GM19438 (cell line): ENCODE measurements around the gene DNTTIP2.
"Not testable (repeated sequence)": the region's sequence is repeated elsewhere in the genome, so short reads cannot be mapped to it uniquely, and the experiment has no call there.

Experiments used
- ATAC-seq: cut with Tn5 transposase; IDR thresholded peaks from one replicate; pipeline ENCODE4 v1.9.1; 2021; ENCODE audit warnings: low read depth; ENCODE audit not compliant: unreplicated experiment

The DNTTIP2 gene, protein sequence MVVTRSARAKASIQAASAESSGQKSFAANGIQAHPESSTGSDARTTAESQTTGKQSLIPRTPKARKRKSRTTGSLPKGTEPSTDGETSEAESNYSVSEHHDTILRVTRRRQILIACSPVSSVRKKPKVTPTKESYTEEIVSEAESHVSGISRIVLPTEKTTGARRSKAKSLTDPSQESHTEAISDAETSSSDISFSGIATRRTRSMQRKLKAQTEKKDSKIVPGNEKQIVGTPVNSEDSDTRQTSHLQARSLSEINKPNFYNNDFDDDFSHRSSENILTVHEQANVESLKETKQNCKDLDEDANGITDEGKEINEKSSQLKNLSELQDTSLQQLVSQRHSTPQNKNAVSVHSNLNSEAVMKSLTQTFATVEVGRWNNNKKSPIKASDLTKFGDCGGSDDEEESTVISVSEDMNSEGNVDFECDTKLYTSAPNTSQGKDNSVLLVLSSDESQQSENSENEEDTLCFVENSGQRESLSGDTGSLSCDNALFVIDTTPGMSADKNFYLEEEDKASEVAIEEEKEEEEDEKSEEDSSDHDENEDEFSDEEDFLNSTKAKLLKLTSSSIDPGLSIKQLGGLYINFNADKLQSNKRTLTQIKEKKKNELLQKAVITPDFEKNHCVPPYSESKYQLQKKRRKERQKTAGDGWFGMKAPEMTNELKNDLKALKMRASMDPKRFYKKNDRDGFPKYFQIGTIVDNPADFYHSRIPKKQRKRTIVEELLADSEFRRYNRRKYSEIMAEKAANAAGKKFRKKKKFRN

DNA sequence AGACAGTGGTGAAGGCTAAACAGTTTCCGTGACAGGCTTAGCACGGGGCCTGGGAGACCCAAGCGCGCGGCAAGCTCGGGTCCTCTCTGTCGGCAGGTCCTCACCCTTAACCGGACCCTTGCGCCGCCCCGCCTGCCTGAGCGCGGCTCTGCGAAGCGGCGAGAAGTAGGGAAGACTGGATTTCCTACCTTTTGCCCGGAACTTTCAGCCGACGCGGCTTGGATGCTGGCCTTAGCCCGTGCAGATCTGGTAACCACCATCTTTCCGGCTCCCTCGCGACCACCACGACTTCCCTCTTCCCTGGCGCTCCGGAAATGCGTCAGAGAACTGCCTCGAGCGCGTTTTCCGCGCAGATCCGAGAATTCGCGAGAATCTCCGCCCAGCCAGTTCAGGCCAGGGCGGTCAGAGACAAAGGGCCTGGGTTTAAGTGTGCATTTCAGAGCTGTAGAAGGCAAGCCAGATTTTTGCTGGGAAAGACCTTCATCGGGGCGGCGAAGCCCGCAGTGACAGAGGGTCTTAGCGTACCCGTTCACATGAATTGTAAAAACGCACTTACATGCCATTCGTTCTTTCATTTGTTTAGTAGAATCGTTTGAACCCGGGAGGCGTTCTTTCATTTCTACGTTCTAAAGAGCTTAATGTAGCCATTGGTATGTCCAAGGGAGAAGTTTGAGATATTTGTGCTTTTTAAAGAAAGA, at the start of gene DNTTIP2:
Gene DNTTIP2, minus strand, starts transcription at position 318 of the 698 bp plus-strand sequence. Its CDS starts 58 bp downstream, at position 260.
- peak; percentile 97 for ATAC-seq

DNA sequence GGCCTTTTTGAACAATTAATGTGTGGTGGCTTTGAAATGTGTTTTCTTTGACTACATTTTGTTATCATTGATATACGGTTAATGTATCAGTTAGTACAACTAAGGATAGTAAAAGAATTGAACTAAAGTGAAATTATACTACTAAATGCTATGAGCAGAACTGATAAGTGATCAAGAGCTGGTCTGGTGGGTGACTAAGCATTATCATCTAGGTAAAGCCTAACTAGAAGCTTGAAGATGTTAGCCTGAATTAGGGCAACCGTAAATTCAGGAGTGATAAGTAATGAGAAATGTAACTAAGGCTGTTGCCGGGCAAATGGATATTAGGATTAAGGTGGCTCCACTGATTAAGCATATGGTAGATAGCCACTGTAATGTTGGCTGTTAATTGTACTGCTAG, 46.2 kb upstream of the DNTTIP2 start:
- ATAC-seq = no peak

DNA sequence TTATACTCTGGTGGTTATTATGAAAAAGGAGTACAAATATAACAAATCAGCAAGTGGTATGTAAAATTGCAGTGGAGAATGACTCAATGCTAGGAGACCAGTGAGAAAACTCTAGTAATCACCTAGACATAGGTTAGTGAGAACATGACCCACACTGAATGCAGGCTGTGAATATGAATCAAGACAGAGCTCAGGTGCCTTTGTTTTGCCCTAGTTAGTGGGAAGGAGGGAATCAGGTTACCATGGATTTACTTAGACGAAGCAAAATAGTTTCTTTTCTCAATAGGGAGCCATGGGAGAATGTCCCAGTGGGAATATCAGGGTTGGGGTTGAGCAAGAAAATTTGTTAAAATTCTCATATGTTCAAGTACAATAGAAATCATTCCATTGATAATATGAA, 40.8 kb upstream of the DNTTIP2 start:
- ATAC-seq = no peak

DNA sequence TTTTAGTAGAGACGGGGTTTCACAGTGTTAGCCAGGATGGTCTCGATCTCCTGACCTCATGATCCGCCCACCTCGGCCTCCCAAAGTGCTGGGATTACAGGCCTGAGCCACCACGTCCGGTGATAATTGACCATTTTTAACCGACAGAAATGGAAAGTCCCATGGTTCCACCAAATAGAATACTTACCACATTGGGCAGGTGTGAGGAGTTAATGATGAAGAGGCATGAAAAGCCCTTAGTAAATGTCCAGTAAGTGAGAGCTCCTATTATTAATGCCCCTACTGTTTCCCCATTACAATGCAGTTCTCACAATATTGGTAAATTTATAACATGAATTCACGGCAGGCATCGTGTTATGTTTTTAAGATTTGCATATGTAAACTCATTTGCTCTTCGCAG, 38.3 kb upstream of the DNTTIP2 start:
- no peak for ATAC-seq

DNA sequence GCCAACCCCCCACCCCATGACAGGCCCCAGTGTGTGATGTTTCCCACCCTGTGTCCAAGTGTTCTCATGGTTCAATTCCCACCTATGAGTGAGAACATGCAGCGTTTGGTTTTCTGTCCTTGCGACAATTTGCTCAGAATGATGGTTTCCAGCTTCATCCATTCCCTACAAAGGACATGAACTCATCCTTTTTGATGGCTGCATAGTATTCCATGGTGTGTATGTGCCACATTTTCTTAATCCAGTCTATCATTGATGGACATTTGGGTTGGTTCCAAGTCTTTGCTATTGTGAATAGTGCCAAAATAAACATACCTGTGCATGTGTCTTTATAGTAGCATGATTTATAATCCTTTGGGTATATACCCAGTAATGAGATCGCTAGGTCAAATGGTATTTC, 31.9 kb upstream of the DNTTIP2 start:
- not testable (repeated sequence) for ATAC-seq

DNA sequence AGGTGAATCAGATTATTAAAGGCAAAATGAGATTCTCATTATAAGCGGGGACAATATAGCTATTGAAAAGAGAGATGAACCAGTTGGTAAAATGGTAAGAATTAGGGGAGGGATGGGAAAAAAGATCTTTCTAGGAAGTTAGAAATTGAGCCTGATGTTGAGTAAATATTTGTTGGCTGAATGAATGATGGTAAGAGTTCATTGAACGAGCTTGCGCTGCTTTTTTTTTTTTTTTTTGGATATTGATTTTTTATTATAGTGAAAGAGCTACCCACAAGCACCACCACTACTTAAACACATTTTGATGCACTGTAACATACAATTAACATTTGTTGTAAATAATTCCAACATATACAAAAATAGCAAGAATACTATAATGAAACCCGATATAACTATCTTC, 31.3 kb upstream of the DNTTIP2 start:
- no peak for ATAC-seq

DNA sequence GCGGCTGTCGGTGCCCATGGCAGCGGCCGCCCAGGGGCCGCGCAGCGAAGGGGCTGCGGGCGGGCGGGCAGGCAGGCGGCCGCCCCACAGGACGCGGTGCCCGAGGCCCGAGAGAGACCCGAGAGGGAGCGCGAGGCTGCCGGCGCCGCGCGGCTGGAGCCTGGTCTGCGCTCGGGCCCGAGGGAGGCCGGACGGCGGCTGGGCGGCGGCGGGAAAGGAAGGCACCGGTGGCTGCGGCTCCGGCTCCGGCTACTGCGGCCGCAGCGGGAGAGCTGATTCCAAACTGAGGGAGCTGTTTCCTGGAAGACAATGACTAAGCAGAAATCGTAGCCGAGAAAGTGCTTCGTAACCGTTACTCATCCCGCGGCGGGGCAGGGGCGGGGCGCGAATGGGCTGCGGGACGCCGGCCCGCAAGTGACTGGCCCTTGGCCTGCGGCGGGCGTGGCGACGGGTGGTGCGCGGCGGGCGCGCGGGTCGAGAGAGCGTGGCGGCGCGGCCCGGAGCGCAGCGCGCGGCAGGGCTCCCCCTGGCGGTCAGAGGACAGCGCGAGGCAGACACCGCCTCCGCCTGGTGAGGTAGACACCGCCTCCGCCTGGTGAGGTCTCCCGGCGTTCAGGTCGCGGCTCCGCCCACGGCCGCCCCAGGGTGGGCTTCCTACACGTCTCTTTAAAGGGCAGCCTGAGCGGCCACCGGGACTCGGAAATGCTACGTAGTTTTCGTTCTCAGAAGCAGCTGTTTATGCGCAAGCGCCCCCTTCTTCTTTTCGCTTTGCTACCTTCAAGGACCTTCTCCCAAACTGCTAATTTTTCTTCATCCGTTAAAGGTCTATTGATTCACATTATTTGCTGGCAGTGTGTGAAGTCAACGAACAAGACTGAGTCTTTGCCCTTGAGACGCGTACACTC, 30.4 kb upstream of the DNTTIP2 start, which contains the start of gene GCLM:
Gene GCLM, minus strand, starts transcription at position 285 of the 905 bp plus-strand sequence. Its CDS starts 267 bp downstream, at position 18.
- peak; percentile 96 for ATAC-seq

DNA sequence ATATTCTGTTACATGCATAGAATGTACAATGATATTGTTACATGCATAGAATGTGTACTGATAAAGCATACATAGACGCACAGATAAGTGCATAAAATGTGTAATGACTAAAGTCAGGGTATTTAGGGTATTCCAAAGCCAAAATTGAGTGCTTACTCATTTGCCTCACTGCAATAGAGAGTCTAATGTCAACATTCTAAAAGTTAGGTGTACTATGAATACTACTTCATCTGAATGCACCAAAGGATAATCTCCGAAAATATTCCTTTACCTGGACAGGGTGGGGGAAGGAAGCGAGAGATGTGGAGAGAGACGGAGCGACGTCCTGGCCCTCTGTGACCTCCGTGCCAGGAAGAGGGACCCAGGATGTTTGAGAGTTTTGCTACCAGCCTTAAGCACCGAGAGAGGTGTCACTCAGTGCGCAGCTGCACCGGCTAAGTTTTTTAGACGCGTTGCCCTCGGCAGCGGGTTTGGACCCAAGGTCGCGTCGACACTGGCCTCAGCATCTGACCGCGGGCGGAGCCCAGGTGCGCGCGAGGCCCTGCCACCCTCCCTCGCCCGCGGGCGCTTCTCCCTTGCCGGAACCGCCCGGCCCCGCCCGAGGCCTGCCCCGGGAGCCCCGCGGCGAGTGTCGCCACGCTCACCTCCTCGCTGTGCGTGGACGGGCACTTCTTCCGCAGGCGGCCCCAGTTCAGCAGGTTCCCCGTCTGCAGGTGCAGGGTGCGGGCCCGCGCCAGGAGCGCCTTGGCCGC, 29.6 kb upstream of the DNTTIP2 start:
- ATAC-seq = peak; percentile 40

DNA sequence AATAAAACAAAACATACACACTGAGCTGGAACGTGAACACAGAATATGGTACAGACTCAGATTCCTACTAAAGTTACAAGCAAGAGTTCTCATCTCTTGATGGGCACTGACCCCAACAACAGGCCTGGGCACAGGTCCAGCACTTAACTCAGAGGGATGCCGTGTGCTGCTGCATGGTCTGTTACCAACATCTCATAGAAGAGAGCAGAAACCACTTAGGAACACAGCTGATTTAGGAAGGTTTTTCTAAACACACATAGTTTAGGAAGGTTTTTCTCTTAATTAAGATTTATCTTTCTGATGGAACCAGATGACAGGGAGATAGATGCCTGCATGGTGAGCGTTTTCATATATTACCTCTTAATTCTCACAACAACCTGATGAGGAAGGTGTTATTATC, 28.7 kb upstream of the DNTTIP2 start:
- ATAC-seq = no peak

DNA sequence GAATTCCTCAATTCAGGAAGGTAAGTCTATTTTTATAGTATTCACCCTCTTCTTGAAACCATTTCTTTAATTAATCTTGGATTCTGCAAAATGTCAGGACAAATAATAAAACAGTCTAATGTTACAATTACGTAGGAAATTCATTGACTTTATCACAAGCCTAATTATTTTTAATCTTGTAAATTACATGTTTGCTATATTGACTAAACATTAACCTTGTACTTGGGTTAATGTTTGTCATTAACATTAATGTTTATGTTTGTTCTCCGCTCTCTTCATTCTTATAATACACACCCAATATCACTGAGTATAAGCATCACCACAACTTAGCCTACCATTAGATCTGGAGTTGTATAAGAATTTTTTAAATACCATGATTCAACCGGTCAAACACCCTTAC, 27.5 kb upstream of the DNTTIP2 start:
- ATAC-seq = no peak

DNA sequence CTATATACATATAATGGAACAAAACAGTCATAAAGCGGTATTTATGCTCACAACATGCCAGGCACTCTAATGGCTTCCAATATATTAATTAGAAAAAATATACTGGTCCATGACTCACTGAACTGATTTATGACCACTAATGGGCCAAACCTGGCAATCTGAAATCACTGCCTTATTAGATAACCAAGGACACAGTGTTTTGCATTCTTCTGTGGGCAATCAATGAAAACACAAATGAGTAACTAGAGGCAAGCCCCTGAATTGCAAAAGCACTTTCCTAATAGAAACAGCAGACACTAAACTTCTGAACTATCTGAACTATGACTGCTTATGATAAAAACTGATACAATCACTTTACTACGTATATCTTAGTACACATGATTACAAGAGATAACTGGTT, 26.7 kb upstream of the DNTTIP2 start:
- no peak for ATAC-seq

DNA sequence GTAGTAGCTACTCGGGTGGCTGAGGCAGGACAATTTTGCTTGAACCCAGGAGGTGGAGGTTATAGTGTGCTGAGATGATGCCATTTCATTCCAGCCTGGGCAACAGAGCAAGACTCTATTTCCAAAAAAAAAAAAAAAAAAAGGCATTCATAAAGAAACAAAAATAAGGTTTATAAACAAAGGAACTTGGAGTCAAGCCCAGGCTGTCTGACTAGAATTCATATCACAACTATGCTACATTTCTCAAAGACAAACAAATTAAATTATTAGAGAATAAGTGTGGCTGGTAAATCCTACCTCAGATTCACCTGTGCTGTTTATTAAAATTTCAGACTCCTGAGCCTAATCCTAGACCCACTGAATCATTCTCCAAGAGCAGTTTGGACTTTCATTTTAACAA, 26.0 kb upstream of the DNTTIP2 start:
- no peak for ATAC-seq

DNA sequence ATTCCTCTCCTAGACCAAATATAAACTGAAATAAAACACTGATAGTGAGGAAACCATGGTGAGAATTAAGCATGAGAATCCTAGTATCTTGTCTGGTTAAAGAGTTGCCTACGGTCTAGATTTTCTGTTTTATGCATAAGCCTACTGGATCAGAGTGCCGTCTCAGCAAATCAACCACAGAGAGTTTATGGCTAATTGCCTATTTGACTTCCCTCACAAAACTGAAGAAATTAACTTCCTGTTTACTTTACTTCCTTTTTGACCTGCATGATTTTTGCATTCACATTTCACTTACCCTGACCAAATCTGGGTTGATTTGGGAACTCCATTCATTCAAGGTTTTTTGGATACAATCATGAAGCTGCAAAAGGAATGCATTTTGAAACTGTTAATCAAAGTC, 25.2 kb upstream of the DNTTIP2 start:
- no peak for ATAC-seq

DNA sequence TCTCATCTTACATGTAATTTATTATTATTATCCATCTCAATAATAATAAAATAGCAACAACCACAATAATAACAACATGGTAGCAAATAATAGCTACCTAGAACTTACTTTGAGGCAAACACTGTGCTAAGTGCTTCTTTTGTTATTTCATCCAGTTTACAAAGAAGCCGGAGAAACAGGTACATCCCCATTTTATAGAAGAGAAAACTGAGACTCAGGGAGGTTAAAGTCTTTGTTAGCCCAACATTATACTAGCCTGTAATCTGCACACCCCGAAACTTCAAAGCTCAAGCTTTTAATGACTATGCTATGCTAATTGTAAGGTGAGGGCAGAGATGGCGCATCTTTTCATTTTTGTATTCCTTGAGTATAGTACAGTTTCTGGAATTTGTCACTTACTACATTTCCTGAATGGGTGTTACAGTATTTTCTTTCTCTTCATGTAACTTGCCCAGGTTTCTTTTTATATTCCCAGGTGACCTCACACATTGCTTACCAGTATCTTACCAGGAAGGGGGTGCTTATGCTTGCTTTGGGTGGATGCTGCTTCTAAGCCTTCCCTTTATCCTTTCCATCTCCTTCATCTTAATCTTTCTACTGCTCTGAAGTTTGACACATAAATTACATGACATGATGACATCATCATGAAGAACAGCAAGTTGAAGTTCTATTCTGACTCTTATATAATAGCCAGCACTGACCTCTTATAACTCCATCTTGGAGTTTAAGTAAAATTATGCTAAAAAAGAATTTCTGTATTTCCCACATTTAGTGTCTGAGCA, 21.9 kb upstream of the DNTTIP2 start:
- ATAC-seq = no peak

DNA sequence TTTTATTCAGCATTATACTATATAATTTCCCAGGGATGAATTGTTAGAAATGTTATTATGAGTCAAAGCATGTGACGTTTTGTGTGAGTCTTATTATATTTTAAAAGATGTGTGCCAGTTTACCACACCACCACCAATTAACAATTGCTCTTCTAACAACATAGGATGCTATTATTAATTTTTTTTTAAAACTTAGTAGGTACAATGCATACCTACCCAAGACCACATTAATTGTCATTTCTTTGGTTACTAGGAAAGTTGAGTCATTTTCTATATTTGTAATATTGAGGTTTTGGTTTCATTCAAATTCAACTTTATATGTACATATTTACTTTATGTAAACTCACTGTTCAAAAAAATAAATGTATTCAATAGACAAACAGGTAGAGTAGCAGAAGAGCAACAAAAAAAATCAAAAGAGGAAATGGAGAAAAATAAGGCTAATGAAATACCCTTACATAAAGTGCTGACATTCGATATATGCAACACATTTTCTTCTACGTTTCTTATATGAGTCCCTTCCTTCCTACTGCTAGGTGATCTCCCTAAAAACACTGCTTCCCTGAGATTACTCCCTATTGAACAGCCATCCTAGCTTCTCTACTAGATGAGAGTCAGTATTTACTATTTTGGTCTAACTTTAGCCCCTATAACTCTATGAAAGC, 20.7 kb upstream of the DNTTIP2 start:
- ATAC-seq = no peak

DNA sequence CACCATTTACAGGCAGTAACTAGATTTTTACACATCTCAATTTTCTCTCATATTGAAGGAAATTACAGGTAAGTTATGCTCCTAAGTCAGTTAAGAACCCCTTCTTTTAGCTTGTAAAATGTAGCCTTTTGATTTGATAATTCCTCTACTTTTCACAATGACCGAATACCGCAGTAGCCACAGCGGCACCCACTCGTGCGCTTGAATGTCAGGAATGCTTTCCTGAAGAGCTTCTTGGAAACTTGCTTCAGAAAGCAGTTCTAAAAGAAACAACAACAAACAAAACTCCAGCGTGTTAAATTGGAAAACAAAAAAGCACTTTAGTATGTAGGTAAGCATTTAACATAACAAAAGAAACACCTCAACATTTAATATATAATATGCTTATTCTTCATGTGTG, 9.9 kb upstream of the DNTTIP2 start:
- no peak for ATAC-seq

DNA sequence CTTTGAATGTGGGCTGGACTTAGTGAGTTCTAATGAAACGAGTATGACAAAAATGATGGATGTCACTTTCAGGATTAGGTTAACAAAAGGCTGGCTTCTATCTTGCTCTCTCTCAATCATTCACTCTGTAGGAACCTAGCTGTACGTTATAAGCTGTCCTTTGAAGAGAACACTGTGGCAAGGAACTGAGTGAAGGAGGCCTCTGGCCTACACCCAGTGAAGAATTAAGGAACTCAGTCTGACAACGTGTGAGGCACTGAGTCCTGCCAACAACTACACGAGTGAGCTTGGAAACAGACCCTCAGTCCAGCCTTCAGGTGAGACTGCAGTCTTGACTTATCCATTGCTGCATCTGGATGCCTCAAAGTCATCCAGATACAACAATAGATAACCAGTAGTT, 3.3 kb upstream of the DNTTIP2 start:
- no peak for ATAC-seq

DNA sequence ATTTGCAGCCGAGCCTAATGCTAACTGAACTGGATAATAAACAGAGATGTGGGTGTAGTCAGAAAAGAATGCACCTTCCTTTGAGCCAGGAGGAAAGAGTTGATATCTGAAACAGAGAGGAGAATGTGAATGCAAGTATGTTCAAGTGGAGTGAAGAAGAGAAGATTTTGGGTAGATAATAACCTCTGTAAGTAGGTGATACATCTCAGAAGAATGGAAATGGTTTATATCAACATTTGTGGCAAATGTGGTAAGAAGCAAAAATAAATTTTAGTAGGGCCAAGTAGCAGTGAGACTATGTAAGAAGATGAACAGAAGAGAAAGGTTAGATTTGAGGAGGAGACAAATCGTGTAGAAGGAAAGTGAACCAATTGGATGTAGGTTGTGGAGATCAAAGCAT, 1.7 kb upstream of the DNTTIP2 start:
- ATAC-seq = no peak
